Mesendoderm (in vitro differentiated cells): ENCODE results near the gene NR4A1.

Experiments
- DNase-seq: peaks from one replicate; pipeline ENCODE4 v3.0.0; 2013
- H2AK5ac ChIP-seq: 2 replicates; pipeline ENCODE4 v1.6.1; 2013; ENCODE audit warnings: low read length, inconsistent platforms
- H2BK120ac ChIP-seq: 2 replicates; pipeline ENCODE4 v1.6.1; 2013; ENCODE audit warnings: low read depth, mild to moderate bottlenecking, low read length, moderate library complexity, mixed read lengths
- H2BK15ac ChIP-seq: replicated peaks from 2 replicates; pipeline ENCODE4 v1.6.1; 2013; ENCODE audit warnings: low read depth, mild to moderate bottlenecking, moderate library complexity
- H2BK5ac ChIP-seq: 2 replicates; pipeline ENCODE4 v1.6.1; 2013; ENCODE audit warnings: low read length, inconsistent platforms
- H3K18ac ChIP-seq: 2 replicates; pipeline ENCODE4 v1.6.1; 2013; ENCODE audit warnings: mild to moderate bottlenecking, low read length, mixed read lengths
- H3K23ac ChIP-seq: one replicate; pipeline ENCODE4 v1.6.1; 2013; ENCODE audit warnings: low read length
- H3K27ac ChIP-seq: 2 replicates; pipeline ENCODE4 v1.5.1; 2013; ENCODE audit warnings: low read depth, mild to moderate bottlenecking, inconsistent platforms, low read length, moderate library complexity
- H3K27me3 ChIP-seq: 2 replicates; pipeline ENCODE4 v1.6.1; 2013; ENCODE audit warnings: low read length, control low read depth, mild to moderate bottlenecking, inconsistent platforms; ENCODE audit not compliant: insufficient read depth, poor library complexity
- H3K36me3 ChIP-seq: 2 replicates; pipeline ENCODE4 v1.6.1; 2013; ENCODE audit warnings: low read length, inconsistent platforms; ENCODE audit not compliant: control insufficient read depth, insufficient read depth
- H3K4ac ChIP-seq: one replicate; pipeline ENCODE4 v1.6.1; 2013; ENCODE audit warnings: low read depth, mild to moderate bottlenecking, low read length, moderate library complexity
- H3K4me1 ChIP-seq: 2 replicates; pipeline ENCODE4 v1.6.1; 2013; ENCODE audit warnings: low read depth, low read length, inconsistent platforms; ENCODE audit not compliant: control insufficient read depth
- H3K4me2 ChIP-seq: 2 replicates; pipeline ENCODE4 v1.6.1; 2013; ENCODE audit warnings: low read length
- H3K4me3 ChIP-seq: 2 replicates; pipeline ENCODE4 v1.5.1; 2013; ENCODE audit warnings: mild to moderate bottlenecking, low read length
- H3K56ac ChIP-seq: one replicate; pipeline ENCODE4 v1.6.1; 2013; ENCODE audit warnings: low read length
- H3K79me1 ChIP-seq: 2 replicates; pipeline ENCODE4 v1.6.1; 2013; ENCODE audit warnings: low read length, inconsistent platforms
- H3K79me2 ChIP-seq: 2 replicates; pipeline ENCODE4 v1.6.1; 2013; ENCODE audit warnings: mild to moderate bottlenecking, low read length; ENCODE audit not compliant: control insufficient read depth, insufficient read depth
- H3K9ac ChIP-seq: 2 replicates; pipeline ENCODE4 v1.6.1; 2013; ENCODE audit warnings: low read length, inconsistent platforms
- H4K5ac ChIP-seq: one replicate; pipeline ENCODE4 v1.6.1; 2013; ENCODE audit warnings: low read length
- H4K8ac ChIP-seq: one replicate; pipeline ENCODE4 v1.6.1; 2013; ENCODE audit warnings: low read depth, mild to moderate bottlenecking, control low read depth, low read length, moderate library complexity
- WGBS: extraction: QIAGEN DNeasy Blood & Tissue Kit; methylation state at CpG from one replicate; pipeline ENCODE4 v1.1.7; 2013; ENCODE audit warnings: low lambda C conversion rate, missing lambda C conversion rate; ENCODE audit not compliant: insufficient coverage; ENCODE audit errors: extremely low coverage; 5-methylcytosine and 5-hydroxymethylcytosine counted together

NR4A1 gene

GRCh38 chr12:52078276-52078675 is 27.0 kb downstream of the NR4A1 start:
- Histone ChIP-seq H3K79me1 (peaks cover 17% of the 10 kb centered on the region), H3K4ac (no peak overlapping the region), H4K5ac (no peak overlapping the region), H2AK5ac (no peak overlapping the region), H3K18ac (no peak overlapping the region), H3K27ac (no peak overlapping the region), H3K23ac (no peak overlapping the region), H2BK15ac (no peak overlapping the region), H2BK5ac (no peak overlapping the region), H3K79me2 (peaks cover 6% of the 10 kb centered on the region), H2BK120ac (no peak overlapping the region), H3K4me3 (no peak overlapping the region), H3K56ac (no peak overlapping the region), H3K27me3 (no peaks in the 10 kb centered on the region), H3K36me3 (peaks cover 15% of the 10 kb centered on the region), H3K4me1 (peaks cover 3% of the 10 kb centered on the region), H4K8ac (no peak overlapping the region), H3K9ac (no peak overlapping the region), H3K4me2 (no peak overlapping the region)
- no peak for DNase-seq
- no CpG with 5 or more reads among the region's 3 CpGs for WGBS

DNA sequence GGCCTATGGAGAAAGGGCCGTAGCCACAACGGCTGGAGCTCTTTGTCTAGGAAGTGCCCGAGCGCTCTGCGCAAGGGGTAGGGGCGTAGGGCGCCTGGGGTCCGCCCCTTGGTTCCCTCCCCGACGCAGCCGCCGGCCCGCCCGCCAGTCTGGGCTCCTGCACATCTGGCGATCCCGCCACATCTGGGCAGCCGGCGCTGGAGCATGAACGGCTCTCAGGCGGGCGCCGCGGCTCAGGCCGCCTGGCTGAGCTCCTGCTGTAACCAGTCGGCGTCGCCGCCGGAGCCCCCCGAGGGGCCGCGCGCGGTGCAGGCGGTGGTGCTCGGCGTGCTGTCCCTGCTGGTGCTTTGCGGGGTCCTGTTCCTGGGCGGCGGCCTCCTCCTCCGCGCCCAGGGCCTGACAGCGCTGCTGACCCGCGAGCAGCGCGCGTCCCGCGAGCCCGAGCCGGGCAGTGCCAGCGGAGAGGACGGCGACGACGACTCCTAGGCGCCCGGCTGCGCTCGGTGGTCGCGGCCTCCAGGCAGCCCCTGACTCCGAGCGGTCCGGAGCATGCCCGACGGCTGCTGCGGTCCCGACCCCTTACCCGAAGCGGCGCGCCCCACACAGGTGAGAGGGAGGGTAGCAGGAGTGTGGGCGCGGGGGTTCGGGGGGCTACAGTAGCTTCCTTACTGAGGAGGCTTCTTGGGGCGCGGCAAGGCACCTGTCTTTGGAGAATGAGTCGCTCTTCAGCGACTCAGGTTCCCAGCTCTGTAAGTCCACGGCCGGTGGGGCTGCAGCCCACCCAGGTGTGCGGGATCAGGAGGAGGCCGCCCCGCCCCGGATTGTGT is 28.5 kb downstream of the NR4A1 start, which contains the start of gene SMIM41:
Gene SMIM41 (plus strand): TSS at position 129 of the 827 bp plus-strand sequence. CDS start 76 bp downstream, at position 205.
- WGBS, result no CpG with 5 or more reads among the region's 87 CpGs
- no peak within 1 kb of the TSS for H3K4me3 ChIP-seq
- peaks cover 12% of the 10 kb centered on the region for H3K36me3 ChIP-seq
- no peak within 1 kb of the TSS for H2AK5ac ChIP-seq
- H3K79me1 ChIP-seq, result peaks cover 9% of the 10 kb centered on the region
- no peak within 1 kb of the TSS for H4K5ac ChIP-seq
- H3K23ac ChIP-seq, result no peak within 1 kb of the TSS
- no peaks in the 10 kb centered on the region for H3K27me3 ChIP-seq
- H2BK120ac ChIP-seq, result no peak within 1 kb of the TSS
- no peak within 1 kb of the TSS for H3K4me2 ChIP-seq
- H3K56ac ChIP-seq, result no peak within 1 kb of the TSS
- H3K27ac ChIP-seq, result no peak within 1 kb of the TSS
- H3K4me1 ChIP-seq, result peaks cover 3% of the 10 kb centered on the region
- no peak within 1 kb of the TSS for H3K4ac ChIP-seq
- peaks cover 2% of the 10 kb centered on the region for H3K79me2 ChIP-seq
- H2BK15ac ChIP-seq, result no peak within 1 kb of the TSS
- no peak within 1 kb of the TSS for H4K8ac ChIP-seq
- no peak within 1 kb of the TSS for H2BK5ac ChIP-seq
- DNase-seq, result no peak
- no peak within 1 kb of the TSS for H3K18ac ChIP-seq
- no peak within 1 kb of the TSS for H3K9ac ChIP-seq

- no peak overlapping the region for H4K8ac ChIP-seq
- H3K27ac ChIP-seq, result no peak overlapping the region
- no peak overlapping the region for H3K4me3 ChIP-seq
- H2BK120ac ChIP-seq, result no peak overlapping the region
- peaks cover 12% of the 10 kb centered on the region for H3K36me3 ChIP-seq
- H3K56ac ChIP-seq, result no peak overlapping the region
- H3K4me2 ChIP-seq, result no peak overlapping the region
- H3K4ac ChIP-seq, result no peak overlapping the region
- peaks cover 3% of the 10 kb centered on the region for H3K79me1 ChIP-seq
- no peak overlapping the region for H3K18ac ChIP-seq
- no peak overlapping the region for H2AK5ac ChIP-seq
- peaks cover 3% of the 10 kb centered on the region for H3K4me1 ChIP-seq
- H2BK15ac ChIP-seq, result no peak overlapping the region
- H3K9ac ChIP-seq, result no peak overlapping the region
- no peak overlapping the region for H3K23ac ChIP-seq
- no peak overlapping the region for H4K5ac ChIP-seq
- H3K79me2 ChIP-seq, result no peaks in the 10 kb centered on the region
- DNase-seq, result no peak
- WGBS, result no CpG with 5 or more reads among the region's 10 CpGs
- no peak overlapping the region for H2BK5ac ChIP-seq
- H3K27me3 ChIP-seq, result no peaks in the 10 kb centered on the region
These were observed 29.4 kb downstream of the NR4A1 start for GRCh38 chr12:52080403-52081251.

DNA sequence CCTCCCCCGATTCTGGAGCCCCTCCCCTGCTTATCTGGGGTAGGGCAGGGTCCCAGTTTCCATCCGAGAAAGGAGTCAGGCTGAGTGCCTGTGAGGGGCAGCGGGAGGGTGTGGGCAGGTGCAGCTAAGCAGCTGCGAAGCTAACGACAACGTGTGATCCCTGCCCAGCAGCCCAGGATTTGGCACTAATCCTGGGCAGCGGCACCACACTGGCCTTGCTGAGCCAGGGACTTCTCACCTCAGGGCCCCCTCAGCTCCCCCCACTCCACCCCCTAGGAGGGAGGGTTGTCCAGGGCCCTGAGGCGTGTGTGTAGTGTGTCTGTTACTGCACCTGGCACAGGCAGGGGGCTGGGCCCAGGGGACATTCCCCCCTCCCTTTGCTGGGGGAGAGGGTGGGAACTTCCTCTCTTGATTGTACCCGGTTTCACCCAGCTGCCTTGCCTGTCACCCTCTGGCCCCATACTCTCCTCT is 30.1 kb downstream of the NR4A1 start:
- Histone ChIP-seq H3K23ac (no peak overlapping the region), H3K27ac (no peak overlapping the region), H3K79me1 (peaks cover 3% of the 10 kb centered on the region), H3K4me1 (peaks cover 3% of the 10 kb centered on the region), H2AK5ac (no peak overlapping the region), H4K8ac (no peak overlapping the region), H2BK5ac (no peak overlapping the region), H3K9ac (no peak overlapping the region), H3K4me3 (no peak overlapping the region), H3K18ac (no peak overlapping the region), H3K27me3 (no peaks in the 10 kb centered on the region), H3K36me3 (peaks cover 11% of the 10 kb centered on the region), H4K5ac (no peak overlapping the region), H2BK120ac (no peak overlapping the region), H3K56ac (no peak overlapping the region), H3K4ac (no peak overlapping the region), H2BK15ac (no peak overlapping the region), H3K4me2 (no peak overlapping the region), H3K79me2 (no peaks in the 10 kb centered on the region)
- no CpG with 5 or more reads among the region's 9 CpGs for WGBS
- no peak for DNase-seq

GRCh38 chr12:52082026-52082668 is 30.9 kb downstream of the NR4A1 start:
- whole genome bisulfite sequencing, result no CpG with 5 or more reads among the region's 13 CpGs

More at GRCh38 chr12:52082026-52082668, 30.9 kb downstream of the NR4A1 start:
- no peak overlapping the region for H2AK5ac ChIP-seq
- no peak overlapping the region for H3K23ac ChIP-seq
- no peak overlapping the region for H3K27ac ChIP-seq
- no peaks in the 10 kb centered on the region for H3K27me3 ChIP-seq
- no peak overlapping the region for H3K9ac ChIP-seq
- no peak for DNase-seq
- H3K4me1 ChIP-seq, result peaks cover 3% of the 10 kb centered on the region
- no peak overlapping the region for H3K18ac ChIP-seq
- no peak overlapping the region for H2BK120ac ChIP-seq
- H3K79me1 ChIP-seq, result no peaks in the 10 kb centered on the region
- H3K4me3 ChIP-seq, result no peak overlapping the region
- H2BK5ac ChIP-seq, result no peak overlapping the region
- peaks cover 5% of the 10 kb centered on the region for H3K36me3 ChIP-seq
- no peak overlapping the region for H4K8ac ChIP-seq
- no peak overlapping the region for H3K56ac ChIP-seq
- H4K5ac ChIP-seq, result no peak overlapping the region
- H3K4me2 ChIP-seq, result no peak overlapping the region
- H3K4ac ChIP-seq, result no peak overlapping the region
- no peak overlapping the region for H2BK15ac ChIP-seq
- H3K79me2 ChIP-seq, result no peaks in the 10 kb centered on the region
